DMS114 treated with DMSO at 0.1 percent for 48 hours (cell line): ENCODE measurements around the gene USP21.

ENCODE experiments used
- DNase-seq: peaks from one replicate; lab custom pipeline; 2025; ENCODE audit not compliant: unreplicated experiment; lab: John Stamatoyannopoulos, UW

Gene USP21

GRCh38 chr1:161209790-161210409, 50.6 kb downstream of the USP21 start:
- DNase-seq: peak; percentile 72

- DNase-seq: no peak
Observed at GRCh38 chr1:161214369-161214768, 55.1 kb downstream of the USP21 start.

- DNase-seq: no peak
Observed at GRCh38 chr1:161215076-161215475, 55.8 kb downstream of the USP21 start, which contains the start of gene FCER1G. FCER1G (plus strand) TSS chr1:161215295; CDS start chr1:161215322, 27 bp downstream.
